NCI-H128 (cell line): ENCODE results near the gene ZNF653.
A peak's percentile ranks its signal among the peaks of the same experiment; 100 is the strongest.

Source experiments
- DNase-seq: peaks from one replicate; lab custom pipeline; 2025; ENCODE audit not compliant: unreplicated experiment; lab: John Stamatoyannopoulos, UW

ZNF653 gene, protein sequence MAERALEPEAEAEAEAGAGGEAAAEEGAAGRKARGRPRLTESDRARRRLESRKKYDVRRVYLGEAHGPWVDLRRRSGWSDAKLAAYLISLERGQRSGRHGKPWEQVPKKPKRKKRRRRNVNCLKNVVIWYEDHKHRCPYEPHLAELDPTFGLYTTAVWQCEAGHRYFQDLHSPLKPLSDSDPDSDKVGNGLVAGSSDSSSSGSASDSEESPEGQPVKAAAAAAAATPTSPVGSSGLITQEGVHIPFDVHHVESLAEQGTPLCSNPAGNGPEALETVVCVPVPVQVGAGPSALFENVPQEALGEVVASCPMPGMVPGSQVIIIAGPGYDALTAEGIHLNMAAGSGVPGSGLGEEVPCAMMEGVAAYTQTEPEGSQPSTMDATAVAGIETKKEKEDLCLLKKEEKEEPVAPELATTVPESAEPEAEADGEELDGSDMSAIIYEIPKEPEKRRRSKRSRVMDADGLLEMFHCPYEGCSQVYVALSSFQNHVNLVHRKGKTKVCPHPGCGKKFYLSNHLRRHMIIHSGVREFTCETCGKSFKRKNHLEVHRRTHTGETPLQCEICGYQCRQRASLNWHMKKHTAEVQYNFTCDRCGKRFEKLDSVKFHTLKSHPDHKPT

DNA sequence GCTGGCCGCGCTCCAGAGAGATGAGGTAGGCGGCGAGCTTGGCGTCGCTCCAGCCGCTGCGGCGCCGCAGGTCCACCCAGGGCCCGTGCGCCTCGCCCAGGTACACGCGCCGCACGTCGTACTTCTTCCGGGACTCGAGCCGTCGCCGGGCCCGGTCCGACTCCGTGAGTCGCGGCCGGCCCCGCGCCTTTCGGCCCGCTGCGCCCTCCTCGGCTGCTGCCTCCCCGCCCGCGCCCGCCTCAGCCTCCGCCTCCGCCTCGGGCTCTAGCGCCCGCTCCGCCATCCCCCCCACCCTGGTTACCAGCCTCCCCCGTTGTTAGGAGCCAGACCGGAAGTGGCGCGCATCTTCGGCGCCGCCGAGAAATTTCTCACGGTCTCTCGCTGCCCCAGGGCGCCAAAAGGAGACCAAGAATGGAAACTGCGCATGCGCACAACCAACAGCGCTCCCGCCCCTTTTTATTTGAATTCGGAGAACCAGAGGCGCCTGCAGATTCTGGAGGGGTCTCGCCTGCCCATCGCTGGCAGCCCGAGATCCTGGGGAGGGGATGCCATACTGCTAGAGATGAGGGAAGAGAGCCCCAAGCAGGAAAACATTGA is at the start of gene ZNF653:
TSS of gene ZNF653 (minus strand) at position 336 of the 597 bp plus-strand sequence. CDS start at position 283, 53 bp downstream.
- DNase-seq: peak; percentile 98

DNA sequence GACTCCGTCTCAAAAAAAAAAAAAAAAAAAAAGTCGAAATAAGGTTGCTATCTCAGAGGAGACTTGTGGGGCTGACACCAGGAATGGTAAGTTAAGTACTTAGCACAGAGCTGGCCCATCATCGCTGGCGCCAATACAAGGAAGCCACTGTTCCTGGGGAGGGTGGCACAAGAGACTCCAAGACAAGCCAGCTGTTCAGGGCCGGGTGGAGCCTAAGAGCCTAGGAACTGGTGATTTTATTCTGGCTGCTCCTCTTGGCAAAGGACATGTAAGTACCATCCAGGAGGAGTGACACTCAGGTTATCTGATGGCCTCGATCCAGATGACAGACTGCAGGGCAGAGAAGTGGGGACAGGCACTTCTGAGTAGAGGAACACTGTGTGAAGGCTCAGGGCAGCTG is 49.6 kb upstream of the ZNF653 start:
- DNase-seq: no peak

DNA sequence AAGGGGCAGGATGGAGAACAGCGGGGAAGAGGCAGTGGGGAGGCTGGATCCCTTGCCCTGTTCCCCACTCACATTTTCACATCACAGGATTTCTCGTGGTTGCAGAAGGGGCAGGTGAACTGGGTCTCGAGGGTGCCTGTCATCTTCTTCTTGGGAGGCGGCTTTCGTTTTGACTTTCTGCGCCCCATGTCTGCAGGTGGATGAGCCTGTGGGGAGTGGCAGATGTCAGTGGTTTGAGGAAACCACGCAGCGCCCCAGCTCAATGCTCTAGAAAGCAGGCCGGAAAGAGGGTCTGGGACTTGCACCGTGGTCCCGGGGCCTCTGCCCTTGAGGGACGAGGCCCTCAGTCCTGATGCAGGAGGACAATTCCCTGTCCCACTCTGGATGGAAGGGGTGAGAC is 48.5 kb upstream of the ZNF653 start:
- DNase-seq: no peak

DNA sequence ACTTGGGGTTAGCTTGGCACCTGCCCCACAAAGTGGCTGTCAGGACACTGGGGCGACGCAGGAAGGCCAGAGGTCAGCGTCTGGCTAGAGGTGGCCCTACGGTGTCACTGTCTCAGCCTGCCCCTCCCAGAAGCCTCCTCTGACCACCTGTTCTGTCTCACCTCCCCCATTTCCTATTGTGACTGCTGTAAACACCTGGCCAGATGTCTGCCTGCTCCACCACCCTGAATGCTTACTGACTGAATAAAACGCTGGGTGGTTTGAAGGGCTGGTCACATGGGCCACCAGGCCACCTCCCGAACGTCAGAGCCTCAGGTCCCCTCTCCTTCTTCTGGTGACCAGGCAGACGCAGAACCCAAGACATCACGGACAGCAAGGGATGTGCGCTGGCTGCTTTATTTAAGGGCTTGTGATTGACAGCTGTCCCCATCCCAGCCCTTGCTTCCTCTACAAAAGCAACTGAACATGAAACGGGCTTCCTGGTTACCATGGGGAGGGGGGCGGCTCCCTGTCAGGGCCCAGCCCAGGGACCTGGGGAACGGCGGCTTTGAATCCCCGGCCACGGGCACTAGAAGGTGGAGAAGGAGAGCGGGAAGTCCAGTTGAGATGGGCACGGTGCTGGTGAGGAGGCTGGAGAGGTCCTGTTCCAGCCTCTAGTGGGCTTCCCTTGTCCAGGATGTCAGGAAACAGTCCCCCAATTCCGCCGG is 47.2 kb upstream of the ZNF653 start:
- no peak for DNase-seq

DNA sequence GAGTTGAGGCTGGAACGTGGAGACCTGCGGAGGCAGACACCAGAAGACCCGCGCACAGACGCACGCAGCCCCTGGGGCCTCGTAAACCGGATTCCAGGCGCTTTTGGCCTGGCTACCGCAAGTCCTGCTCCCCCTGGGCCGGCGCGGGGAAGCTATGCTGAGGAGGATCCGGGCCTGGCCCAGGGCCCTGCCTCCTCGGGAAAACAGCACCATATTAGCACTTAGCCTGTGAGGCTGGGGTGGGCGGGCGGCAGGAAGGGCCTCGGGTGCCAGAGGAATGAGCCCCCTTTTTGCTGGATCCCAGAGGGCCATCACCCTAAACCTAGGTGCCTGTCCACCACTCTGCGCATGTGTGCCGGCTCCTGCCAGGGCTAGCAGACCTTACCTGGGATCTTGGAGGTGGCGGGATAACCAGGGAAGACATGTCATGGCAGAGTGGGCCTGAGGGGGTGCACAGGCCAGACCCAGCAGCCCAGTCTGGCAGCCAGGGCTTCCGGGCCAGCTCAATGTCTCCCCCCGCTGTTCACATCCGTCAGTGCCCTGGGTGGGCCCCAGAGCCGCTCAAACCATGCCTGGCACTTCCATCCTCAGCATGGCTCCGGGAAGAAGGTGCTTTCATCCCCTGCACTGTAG is 46.1 kb upstream of the ZNF653 start:
- DNase-seq: no peak

DNA sequence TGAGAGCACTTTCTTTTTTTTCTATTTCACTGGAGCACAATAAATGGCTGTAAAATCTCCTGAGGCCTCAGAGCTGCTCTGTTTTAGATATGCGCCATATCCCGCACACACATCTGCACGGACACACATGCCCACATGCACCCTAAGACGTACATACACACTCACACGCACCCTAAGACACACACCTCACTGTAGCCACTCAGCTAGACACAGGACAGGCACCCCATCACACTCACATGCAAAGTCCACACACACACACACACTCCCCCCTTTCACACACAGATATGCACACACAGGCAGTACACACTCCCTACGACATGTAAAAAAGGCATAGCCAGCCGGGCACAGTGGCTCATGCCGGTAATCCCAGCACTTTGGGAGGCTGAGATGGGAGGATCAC is 44.6 kb upstream of the ZNF653 start:
- no peak for DNase-seq

DNA sequence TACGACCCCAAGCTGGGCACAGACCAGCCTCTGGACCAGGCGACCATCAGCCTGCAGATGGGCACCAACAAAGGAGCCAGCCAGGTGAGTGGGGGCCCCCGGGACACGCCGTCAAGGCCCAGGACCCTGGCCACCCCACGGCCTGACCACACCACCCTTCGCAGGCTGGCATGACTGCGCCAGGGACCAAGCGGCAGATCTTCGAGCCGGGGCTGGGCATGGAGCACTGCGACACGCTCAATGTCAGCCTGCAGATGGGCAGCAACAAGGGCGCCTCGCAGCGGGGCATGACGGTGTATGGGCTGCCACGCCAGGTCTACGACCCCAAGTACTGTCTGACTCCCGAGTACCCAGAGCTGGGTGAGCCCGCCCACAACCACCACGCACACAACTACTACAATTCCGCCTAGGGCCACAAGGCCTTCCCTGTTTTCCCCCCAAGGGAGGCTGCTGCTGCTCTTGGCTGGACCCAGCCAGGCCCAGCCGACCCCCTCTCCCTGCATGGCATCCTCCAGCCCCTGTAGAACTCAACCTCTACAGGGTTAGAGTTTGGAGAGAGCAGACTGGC is 43.8 kb upstream of the ZNF653 start:
- no peak for DNase-seq

DNA sequence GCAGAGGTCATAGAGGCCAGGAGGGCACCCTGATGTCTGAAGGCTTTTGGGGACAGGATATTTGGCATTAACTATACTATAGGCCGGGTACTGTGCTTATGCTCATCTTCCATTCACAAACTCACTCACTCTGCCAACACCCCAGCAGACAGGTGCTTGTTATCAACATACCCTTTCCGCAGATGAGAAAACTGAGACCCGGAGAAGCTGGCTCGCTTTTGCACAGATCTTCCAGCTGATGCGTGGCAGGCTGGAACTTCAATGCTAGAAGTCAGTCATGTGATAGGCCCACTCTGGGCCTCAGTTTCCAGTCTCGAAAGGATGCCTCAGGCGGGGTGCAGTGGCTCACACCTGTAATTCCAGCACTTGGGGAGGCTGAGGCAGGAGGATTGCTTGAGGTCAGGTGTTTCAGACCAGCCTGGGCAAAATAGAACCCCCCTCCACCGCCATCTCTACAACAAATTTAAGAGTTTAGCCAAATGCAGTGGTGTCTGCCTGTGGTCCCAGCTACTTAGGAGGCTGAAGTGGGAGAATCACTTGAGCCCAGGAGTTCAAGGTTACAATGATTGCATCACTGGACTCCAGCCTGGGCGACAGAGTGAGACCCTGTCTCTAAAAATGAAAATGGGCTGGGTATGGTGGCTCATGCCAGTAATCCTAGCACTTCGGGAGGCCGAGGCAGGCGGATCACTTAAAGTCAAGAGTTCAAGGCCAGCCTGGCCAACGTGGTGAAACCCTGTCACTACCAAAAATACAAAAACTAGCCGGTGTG is 42.5 kb upstream of the ZNF653 start:
- no peak for DNase-seq

DNA sequence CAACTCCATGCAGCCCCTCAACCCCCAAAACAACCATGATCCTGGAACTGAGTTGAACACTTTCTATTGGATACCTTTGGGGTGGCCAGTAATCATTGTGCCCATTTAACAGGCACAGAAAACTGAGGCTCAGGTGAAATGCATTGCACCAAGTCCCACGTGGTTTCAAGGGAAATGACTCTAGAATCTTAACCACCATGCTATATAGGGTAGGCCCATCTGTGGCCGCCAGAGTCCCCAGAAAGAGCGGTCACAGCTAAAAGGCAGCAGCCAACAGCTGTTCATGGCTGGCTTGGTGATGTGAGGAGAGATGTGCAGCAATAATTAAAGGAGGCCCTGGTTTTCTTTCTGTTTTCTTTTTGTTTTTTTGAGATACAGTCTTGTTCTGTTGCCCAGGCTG is 35.6 kb upstream of the ZNF653 start:
- no peak for DNase-seq

DNA sequence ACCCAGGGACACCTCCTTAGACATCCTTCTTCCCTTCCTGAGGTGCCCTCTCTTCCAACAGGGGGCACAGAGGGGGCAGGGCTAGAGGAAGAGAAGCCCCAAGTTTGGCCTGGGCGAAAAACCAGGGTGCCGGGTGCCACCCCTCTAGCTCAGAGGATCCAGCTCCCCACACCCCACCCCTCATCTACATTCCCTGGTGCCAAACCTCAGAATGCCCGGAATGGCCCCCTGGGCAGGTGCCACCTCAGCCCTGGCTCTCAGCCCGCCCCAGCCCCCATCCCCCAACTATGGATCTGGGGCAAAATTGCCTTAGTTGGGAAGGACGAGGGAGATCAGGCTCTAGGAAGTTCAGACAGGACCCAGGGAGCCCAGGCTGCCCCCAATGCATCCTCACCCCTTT is 35.0 kb upstream of the ZNF653 start:
- no peak for DNase-seq

DNA sequence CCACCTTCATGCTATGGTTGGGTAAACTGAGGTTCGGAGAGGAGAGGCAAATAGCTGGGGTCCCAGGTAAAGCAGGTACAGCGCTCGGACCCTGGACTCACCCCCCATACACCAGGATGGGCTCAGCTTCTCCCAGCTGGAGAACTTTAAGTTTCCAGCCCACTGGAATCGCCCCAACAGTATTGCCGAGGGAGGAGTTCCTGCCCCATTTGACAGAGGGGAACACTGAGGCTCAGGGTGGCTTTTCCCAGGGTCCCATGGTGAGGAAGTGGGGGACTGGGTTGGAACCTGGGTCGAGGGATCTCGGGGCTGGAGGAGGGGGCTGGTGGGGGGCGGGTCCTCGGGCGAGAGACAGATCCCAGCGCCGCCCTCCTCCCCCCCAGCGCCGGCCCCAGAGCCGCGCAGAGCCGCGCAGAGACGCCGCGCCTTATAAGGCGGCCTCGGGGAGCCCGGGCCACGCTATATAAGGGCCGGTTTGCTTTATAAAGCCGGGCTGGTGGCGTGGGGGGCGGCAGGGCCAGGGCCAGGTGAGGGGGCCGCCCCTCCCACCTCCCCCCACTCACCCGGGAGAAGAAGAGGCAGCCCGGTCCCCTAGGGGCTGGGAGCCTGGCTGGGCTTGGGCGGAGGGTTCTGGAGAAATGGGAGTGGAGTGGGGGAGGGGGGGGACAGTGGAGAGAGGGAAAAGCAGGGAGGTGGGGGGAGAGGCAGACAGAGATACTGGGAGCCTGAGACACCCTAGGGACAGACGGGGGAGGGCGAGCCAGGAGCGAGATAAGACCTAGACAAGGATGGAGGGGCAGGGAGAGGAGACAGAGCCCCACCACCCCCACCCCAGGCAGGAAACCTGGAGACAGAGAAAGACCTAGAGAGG is 34.1 kb upstream of the ZNF653 start:
- no peak for DNase-seq

DNA sequence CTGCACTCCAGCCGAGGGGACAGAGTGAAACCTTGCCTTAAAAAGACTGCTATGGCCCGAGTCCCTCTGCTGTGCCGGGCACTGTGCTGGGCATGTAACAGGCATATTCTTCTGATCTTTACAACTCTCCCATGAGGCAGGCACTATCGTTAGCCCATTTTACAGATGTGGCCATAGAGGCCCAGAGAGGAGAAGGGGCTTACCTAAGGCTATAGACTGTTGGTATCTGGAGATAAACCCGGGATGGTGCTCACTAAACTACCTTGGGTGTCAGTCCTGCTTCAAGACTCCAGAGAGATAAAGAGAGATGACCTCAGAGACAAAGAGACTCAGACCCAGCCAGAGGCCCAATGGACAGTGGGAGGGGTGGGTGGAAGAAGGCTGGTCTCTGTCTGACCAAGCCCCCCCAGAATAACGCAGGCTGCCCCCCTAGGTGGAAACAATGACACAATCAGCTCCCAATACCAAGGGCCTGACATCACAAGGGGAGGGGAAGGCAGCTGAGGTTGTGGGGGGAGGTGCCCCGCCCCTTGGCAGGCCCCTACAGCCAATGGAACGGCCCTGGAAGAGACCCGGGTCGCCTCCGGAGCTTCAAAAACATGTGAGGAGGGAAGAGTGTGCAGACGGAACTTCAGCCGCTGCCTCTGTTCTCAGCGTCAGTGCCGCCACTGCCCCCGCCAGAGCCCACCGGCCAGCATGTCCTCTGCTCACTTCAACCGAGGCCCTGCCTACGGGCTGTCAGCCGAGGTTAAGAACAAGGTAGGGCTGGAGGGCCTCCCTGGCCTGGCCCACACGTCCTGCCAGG is 32.8 kb upstream of the ZNF653 start, which contains the start of gene CNN1:
TSS of gene CNN1 (plus strand) at position 620 of the 805 bp plus-strand sequence. CDS start at position 697, 77 bp downstream.
- DNase-seq: no peak

DNA sequence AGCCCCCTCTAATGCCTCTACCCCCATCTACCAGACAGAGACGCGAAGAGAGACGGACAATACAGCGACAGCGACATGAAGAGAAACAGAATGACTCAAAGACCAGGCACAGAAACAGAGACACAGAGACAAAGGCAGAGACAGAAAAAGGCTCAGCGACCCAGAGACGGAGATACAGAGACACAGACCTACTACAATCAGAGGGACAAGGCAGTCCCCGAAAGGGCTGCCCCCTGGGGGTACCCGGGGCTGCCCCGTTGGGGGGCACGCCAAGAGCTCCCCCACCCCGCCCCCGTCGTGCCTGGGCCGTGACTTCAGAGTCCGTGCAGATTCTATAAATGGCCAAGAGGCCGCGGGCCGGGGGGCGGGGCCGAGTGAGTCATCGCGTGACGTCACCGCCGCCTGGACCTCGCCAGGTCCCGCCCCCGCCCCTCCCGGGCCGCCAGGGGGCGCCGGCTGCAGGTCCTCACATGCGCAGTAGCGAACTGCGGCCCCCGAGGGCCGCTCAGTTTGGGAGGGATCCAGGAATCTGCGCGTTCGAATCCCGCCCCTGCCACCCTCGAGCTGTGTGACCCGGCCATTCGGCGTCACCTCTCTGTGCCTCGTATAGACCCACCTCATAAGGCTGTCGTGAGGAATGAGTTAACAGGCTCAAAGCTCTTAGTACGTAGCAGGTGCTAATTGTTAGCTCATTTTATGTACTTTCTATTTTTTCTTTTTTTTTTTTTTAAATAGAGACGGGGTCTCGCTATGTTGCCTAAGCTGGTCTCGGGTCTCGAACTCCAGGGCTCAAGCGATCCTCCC is 30.4 kb upstream of the ZNF653 start:
- DNase-seq: peak; percentile 58

DNA sequence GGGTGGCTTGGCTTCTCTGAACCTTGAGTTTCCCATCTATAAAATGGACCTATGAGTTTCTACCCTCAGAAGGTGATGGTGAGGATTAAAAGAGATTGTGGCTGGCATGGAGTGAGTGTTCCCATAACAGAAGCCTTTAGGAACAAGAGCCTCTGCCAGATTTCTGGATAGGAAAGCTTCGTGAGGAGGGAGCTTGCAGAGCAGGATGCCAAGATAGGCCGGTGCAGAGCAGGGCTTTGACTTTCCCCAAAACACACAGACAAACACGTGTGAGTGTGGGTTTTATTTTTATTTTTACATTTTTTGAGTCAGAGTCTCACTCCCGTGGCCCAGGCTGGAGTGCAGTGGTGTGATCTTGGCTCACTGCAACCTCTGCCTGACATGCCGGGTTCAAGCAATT is 29.3 kb upstream of the ZNF653 start:
- DNase-seq: no peak

DNA sequence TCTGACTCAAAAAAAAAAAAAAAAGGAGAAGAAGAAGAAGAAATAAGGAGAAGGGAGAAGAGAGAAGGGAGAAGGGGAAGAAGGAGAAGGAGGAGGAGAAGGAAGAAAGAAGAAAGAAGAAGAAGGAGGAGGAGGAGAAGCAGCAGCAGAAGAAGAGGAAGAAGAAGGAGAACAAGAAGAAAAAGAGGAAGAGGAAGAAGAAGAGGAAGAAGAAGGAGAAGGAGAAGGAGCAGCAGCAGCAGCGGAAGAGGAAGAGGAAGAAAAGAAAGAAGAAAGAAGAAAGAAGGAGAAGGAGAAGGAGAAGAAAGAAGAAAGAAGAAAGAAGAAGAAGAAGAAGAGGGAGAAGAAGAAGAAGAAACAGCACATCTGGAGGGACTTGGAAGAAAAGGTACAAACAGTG is 28.9 kb upstream of the ZNF653 start:
- DNase-seq: no peak

DNA sequence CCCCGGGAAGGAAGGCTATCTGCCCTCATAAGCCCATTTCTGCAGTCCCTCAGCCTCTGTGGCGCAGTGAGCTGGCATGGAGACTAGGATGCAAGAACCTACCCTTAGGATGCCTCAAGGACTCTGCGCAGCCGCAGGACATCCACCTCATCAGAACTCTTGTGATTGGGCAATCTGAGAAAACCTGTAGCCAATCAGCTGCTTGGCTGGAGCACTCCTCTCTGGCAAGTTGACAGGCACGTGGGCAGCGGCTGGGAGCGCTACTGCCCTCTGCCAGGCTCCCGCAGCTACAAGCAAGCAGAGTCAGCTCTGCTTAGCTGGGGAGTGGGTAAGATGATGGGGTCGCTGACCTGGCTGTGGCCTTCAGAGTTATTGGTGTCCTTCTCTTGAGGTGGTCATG is 24.8 kb upstream of the ZNF653 start:
- DNase-seq: peak; percentile 67

DNA sequence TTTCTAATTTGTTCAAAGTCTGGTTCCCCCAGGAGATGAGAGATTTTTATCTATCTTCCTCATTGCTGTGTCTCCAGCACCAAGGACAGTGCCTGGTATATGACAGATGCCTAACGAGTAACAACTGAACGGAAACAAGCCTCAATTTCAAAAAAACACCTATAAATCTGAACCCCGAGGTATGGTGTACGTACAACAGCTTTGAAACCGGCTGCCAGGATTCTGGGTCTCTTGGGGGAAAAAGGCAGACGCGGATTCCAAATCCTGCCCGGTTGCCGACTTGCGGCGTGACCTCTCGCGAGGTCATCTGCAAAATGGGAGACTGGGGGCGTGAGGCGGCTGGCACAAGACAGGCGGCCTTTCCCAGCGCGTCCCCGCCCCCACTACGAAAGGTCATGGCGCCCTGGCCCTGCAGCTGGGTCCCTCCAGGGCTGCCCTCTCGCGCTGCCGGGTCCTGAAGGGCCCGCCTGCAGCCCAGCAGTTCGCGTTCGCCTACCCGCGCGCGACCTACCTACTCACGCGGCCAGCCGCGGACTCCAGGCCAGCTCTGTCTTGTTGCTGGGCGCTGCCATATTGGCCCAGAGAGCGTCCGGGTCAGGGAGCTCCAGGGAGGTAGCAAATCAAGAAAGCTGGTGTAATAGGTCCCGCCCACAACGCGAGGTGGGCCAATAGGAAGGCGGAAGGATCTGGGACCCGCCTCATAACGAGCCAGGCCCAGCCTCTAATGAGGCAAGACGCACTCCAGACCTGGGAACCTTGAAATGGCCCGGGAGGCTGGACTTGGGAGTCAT is 23.1 kb upstream of the ZNF653 start, which contains the start of gene ECSIT:
TSS of gene ECSIT (minus strand) at position 584 of the 791 bp plus-strand sequence. CDS start 9,964 bp downstream, outside the sequence.
- peak; percentile 91 for DNase-seq
